Effector memory CD8-positive, alpha-beta T cell (primary cell): ENCODE data around the gene PLPP4.

ENCODE experiments used
- ATAC-seq: fragments of 150-1000 bp; cut with Tn5 transposase; replicated peaks from 2 replicates; pipeline ENCODE4 v1.10.0; 2021; ENCODE audit warnings: mild to moderate bottlenecking, moderate library complexity
- DNase-seq, 3 experiments: peaks; one replicate each; pipeline ENCODE4 v3.0.0; 2021
- H3K27ac Mint-ChIP-seq, 2 donors: one replicate each; pipeline ENCODE4 v1.8.0; 2022; ENCODE audit warnings: mild to moderate bottlenecking in 2 of 2, mixed read lengths in 2 of 2, moderate library complexity in 2 of 2
- H3K27me3 Mint-ChIP-seq, 2 donors: one replicate each; pipeline ENCODE4 v1.8.0; 2022; ENCODE audit warnings: mixed read lengths in 2 of 2
- H3K36me3 Mint-ChIP-seq: one replicate; pipeline ENCODE4 v1.8.0; 2022; ENCODE audit warnings: mild to moderate bottlenecking, moderate library complexity, mixed read lengths; ENCODE audit not compliant: insufficient read depth
- H3K4me1 Mint-ChIP-seq, 2 donors: one replicate each; pipeline ENCODE4 v1.8.0; 2022; ENCODE audit warnings: low read depth in 2 of 2, mixed read lengths in 2 of 2
- H3K4me3 Mint-ChIP-seq, 2 donors: one replicate each; pipeline ENCODE4 v1.8.0; 2022; ENCODE audit warnings: mild to moderate bottlenecking in 2 of 2, mixed read lengths in 2 of 2, moderate library complexity in 2 of 2
- H3K9me3 Mint-ChIP-seq, 2 donors: one replicate each; pipeline ENCODE4 v1.8.0; 2022; ENCODE audit warnings: mixed read lengths in 2 of 2

Gene PLPP4

GRCh38 chr10:120517881-120518484, 61.0 kb downstream of the PLPP4 start:
- DNase-seq (no peak), ATAC-seq (no peak)
- Mint-ChIP-seq H3K27ac (no peak overlapping the region), H3K9me3 (peaks cover 0 to 3% of the 10 kb centered on the region in 2 donors), H3K4me1 (no peaks in the 10 kb centered on the region), H3K4me3 (no peak overlapping the region), H3K36me3 (no peaks in the 10 kb centered on the region), H3K27me3 (no peaks in the 10 kb centered on the region)

GRCh38 chr10:120521880-120522279, 64.9 kb downstream of the PLPP4 start:
- ATAC-seq (no peak), DNase-seq (no peak)
- H3K4me3 Mint-ChIP-seq = no peak overlapping the region
- H3K4me1 Mint-ChIP-seq = no peaks in the 10 kb centered on the region
- H3K36me3 Mint-ChIP-seq = no peaks in the 10 kb centered on the region
- H3K27me3 Mint-ChIP-seq = no peaks in the 10 kb centered on the region
- peaks cover 0 to 1% of the 10 kb centered on the region in 2 donors for H3K9me3 Mint-ChIP-seq
- no peak overlapping the region for H3K27ac Mint-ChIP-seq

GRCh38 chr10:120527691-120528090, 70.7 kb downstream of the PLPP4 start:
- no peaks in the 10 kb centered on the region for H3K9me3 Mint-ChIP-seq
- no peak overlapping the region for H3K27ac Mint-ChIP-seq
- H3K36me3 Mint-ChIP-seq = no peaks in the 10 kb centered on the region
- ATAC-seq = no peak
- H3K27me3 Mint-ChIP-seq = peaks cover 0 to 5% of the 10 kb centered on the region in 2 donors
- H3K4me1 Mint-ChIP-seq = no peaks in the 10 kb centered on the region
- no peak for DNase-seq
- no peak overlapping the region for H3K4me3 Mint-ChIP-seq

GRCh38 chr10:120530699-120531098, 73.7 kb downstream of the PLPP4 start:
- Mint-ChIP-seq H3K4me1 (no peaks in the 10 kb centered on the region), H3K27me3 (peaks cover 0 to 17% of the 10 kb centered on the region in 2 donors), H3K9me3 (peaks cover 1 to 10% of the 10 kb centered on the region in 2 donors), H3K36me3 (no peaks in the 10 kb centered on the region), H3K27ac (no peak overlapping the region), H3K4me3 (no peak overlapping the region)
- DNase-seq = no peak
- ATAC-seq = no peak

GRCh38 chr10:120538091-120538490, 81.1 kb downstream of the PLPP4 start:
- Mint-ChIP-seq H3K27me3 (peaks cover 0 to 13% of the 10 kb centered on the region in 2 donors), H3K36me3 (peaks cover 3% of the 10 kb centered on the region), H3K27ac (no peak overlapping the region), H3K4me3 (no peak overlapping the region), H3K9me3 (peaks cover 1 to 10% of the 10 kb centered on the region in 2 donors), H3K4me1 (no peaks in the 10 kb centered on the region)
- no peak for ATAC-seq
- DNase-seq = no peak

- no peak for ATAC-seq
- Mint-ChIP-seq H3K36me3 (peaks cover 3% of the 10 kb centered on the region), H3K4me1 (no peaks in the 10 kb centered on the region), H3K27ac (no peak overlapping the region), H3K27me3 (peaks cover 0 to 13% of the 10 kb centered on the region in 2 donors), H3K9me3 (peaks cover 1 to 10% of the 10 kb centered on the region in 2 donors), H3K4me3 (no peak overlapping the region)
- DNase-seq = no peak
These were observed 82.0 kb downstream of the PLPP4 start for GRCh38 chr10:120539076-120539475.

GRCh38 chr10:120540486-120540885, 83.5 kb downstream of the PLPP4 start:
- Mint-ChIP-seq H3K36me3 (peaks cover 3% of the 10 kb centered on the region), H3K27me3 (peaks cover 0 to 3% of the 10 kb centered on the region in 2 donors), H3K27ac (no peak overlapping the region), H3K4me3 (no peak overlapping the region), H3K4me1 (no peaks in the 10 kb centered on the region), H3K9me3 (peaks cover 0 to 4% of the 10 kb centered on the region in 2 donors)
- ATAC-seq = no peak
- no peak for DNase-seq

GRCh38 chr10:120541984-120542383, 85.0 kb downstream of the PLPP4 start:
- no peak for DNase-seq
- Mint-ChIP-seq H3K36me3 (peaks cover 3% of the 10 kb centered on the region), H3K27ac (no peak overlapping the region), H3K4me3 (no peak overlapping the region), H3K4me1 (no peaks in the 10 kb centered on the region), H3K27me3 (no peaks in the 10 kb centered on the region), H3K9me3 (peaks cover 0 to 6% of the 10 kb centered on the region in 2 donors)
- ATAC-seq = no peak

GRCh38 chr10:120542591-120542990, 85.6 kb downstream of the PLPP4 start:
- ATAC-seq (no peak), DNase-seq (no peak)
- Mint-ChIP-seq H3K9me3 (peaks cover 0 to 6% of the 10 kb centered on the region in 2 donors), H3K27me3 (no peaks in the 10 kb centered on the region), H3K36me3 (peaks cover 3% of the 10 kb centered on the region), H3K4me3 (no peak overlapping the region), H3K4me1 (no peaks in the 10 kb centered on the region), H3K27ac (no peak overlapping the region)

- Mint-ChIP-seq H3K4me1 (no peaks in the 10 kb centered on the region), H3K9me3 (peaks cover 0 to 6% of the 10 kb centered on the region in 2 donors), H3K27ac (no peak overlapping the region), H3K4me3 (no peak overlapping the region), H3K36me3 (peaks cover 3% of the 10 kb centered on the region), H3K27me3 (no peaks in the 10 kb centered on the region)
- DNase-seq (no peak), ATAC-seq (no peak)
These were observed 86.3 kb downstream of the PLPP4 start for GRCh38 chr10:120543291-120543690.

GRCh38 chr10:120548210-120548609, 91.2 kb downstream of the PLPP4 start:
- Mint-ChIP-seq H3K27me3 (no peaks in the 10 kb centered on the region), H3K36me3 (no peaks in the 10 kb centered on the region), H3K4me3 (no peak overlapping the region), H3K4me1 (no peaks in the 10 kb centered on the region), H3K9me3 (peaks cover 0 to 11% of the 10 kb centered on the region in 2 donors), H3K27ac (no peak overlapping the region)
- DNase-seq = no peak
- ATAC-seq = no peak

GRCh38 chr10:120552262-120552661, 95.2 kb downstream of the PLPP4 start:
- no peaks in the 10 kb centered on the region for H3K27me3 Mint-ChIP-seq

GRCh38 chr10:120553911-120554310, 96.9 kb downstream of the PLPP4 start:
- peaks cover 8 to 10% of the 10 kb centered on the region in 2 donors for H3K9me3 Mint-ChIP-seq
- H3K4me1 Mint-ChIP-seq = no peaks in the 10 kb centered on the region
- ATAC-seq = no peak
- no peak overlapping the region for H3K4me3 Mint-ChIP-seq
- no peaks in the 10 kb centered on the region for H3K27me3 Mint-ChIP-seq
- no peak for DNase-seq
- H3K36me3 Mint-ChIP-seq = no peaks in the 10 kb centered on the region
- H3K27ac Mint-ChIP-seq = no peak overlapping the region

More at GRCh38 chr10:120552262-120552661, 95.2 kb downstream of the PLPP4 start:
- Mint-ChIP-seq H3K4me1 (no peaks in the 10 kb centered on the region), H3K36me3 (no peaks in the 10 kb centered on the region), H3K27ac (no peak overlapping the region), H3K9me3 (peaks cover 8 to 10% of the 10 kb centered on the region in 2 donors), H3K4me3 (no peak overlapping the region)
- ATAC-seq (no peak), DNase-seq (no peak)

- no peaks in the 10 kb centered on the region for H3K27me3 Mint-ChIP-seq
- H3K4me1 Mint-ChIP-seq = no peaks in the 10 kb centered on the region
- H3K36me3 Mint-ChIP-seq = no peaks in the 10 kb centered on the region
- DNase-seq = no peak
- H3K9me3 Mint-ChIP-seq = peaks cover 8 to 10% of the 10 kb centered on the region in 2 donors
- H3K27ac Mint-ChIP-seq = no peak overlapping the region
- no peak overlapping the region for H3K4me3 Mint-ChIP-seq
- ATAC-seq = no peak
These were observed 98.4 kb downstream of the PLPP4 start for GRCh38 chr10:120555436-120555835.
